H9 (cell line): ENCODE measurements around the gene WT1. TPM values are rescaled to one million over a fixed set of nuclear protein-coding genes. Genes with fewer than 3 reads are reported as not detected.

Source experiments
- DNase-seq: peaks from one replicate; pipeline ENCODE4 v3.0.0-alpha.2; 2017
- H2AFZ ChIP-seq: one replicate; pipeline ENCODE4 v1.6.1; 2013; ENCODE audit warnings: mild to moderate bottlenecking, low read length, control low read depth, moderate library complexity
- H2AK5ac ChIP-seq: 2 replicates; pipeline ENCODE4 v1.6.1; 2013; ENCODE audit warnings: low read length, control low read depth, mixed read lengths; ENCODE audit not compliant: insufficient read length
- H2BK120ac ChIP-seq: one replicate; pipeline ENCODE4 v1.6.1; 2013; ENCODE audit warnings: low read depth, mild to moderate bottlenecking, low read length, control low read depth, inconsistent platforms; ENCODE audit not compliant: poor library complexity, severe bottlenecking
- H2BK12ac ChIP-seq: 2 replicates; pipeline ENCODE4 v1.6.1; 2013; ENCODE audit warnings: low read length, control low read depth, mixed read lengths, low read depth; ENCODE audit not compliant: insufficient read length
- H2BK15ac ChIP-seq: 2 replicates; pipeline ENCODE4 v1.6.1; 2013; ENCODE audit warnings: low read depth, low read length, control low read depth
- H2BK20ac ChIP-seq: one replicate; pipeline ENCODE4 v1.6.1; 2013; ENCODE audit warnings: low read depth, mild to moderate bottlenecking, low read length, control low read depth, inconsistent platforms; ENCODE audit not compliant: poor library complexity, severe bottlenecking
- H2BK5ac ChIP-seq: 2 replicates; pipeline ENCODE4 v1.6.1; 2013; ENCODE audit warnings: low read length, control low read depth, mixed read lengths; ENCODE audit not compliant: insufficient read length
- H3K14ac ChIP-seq: 2 replicates; pipeline ENCODE4 v1.6.1; 2013; ENCODE audit warnings: low read length, control low read depth; ENCODE audit not compliant: insufficient read depth
- H3K18ac ChIP-seq: 2 replicates; pipeline ENCODE4 v1.6.1; 2013; ENCODE audit warnings: low read depth, mild to moderate bottlenecking, mixed read lengths, low read length, control low read depth; ENCODE audit not compliant: insufficient read length
- H3K23ac ChIP-seq: 2 replicates; pipeline ENCODE4 v1.6.1; 2013; ENCODE audit warnings: low read length, control low read depth, mixed read lengths, low read depth; ENCODE audit not compliant: insufficient read length
- H3K23me2 ChIP-seq: 2 replicates; pipeline ENCODE4 v1.6.1; 2013; ENCODE audit warnings: low read depth, mild to moderate bottlenecking, mixed read lengths, low read length, control low read depth; ENCODE audit not compliant: insufficient read length, poor library complexity, severe bottlenecking
- H3K27ac ChIP-seq: 2 replicates; pipeline ENCODE4 v1.5.1; 2013; ENCODE audit warnings: low read length, control low read depth, mixed read lengths, low read depth; ENCODE audit not compliant: insufficient read length
- H3K27me3 ChIP-seq: 2 replicates; pipeline ENCODE4 v1.6.1; 2013; ENCODE audit warnings: low read length, control low read depth, inconsistent platforms; ENCODE audit not compliant: insufficient read depth
- H3K4ac ChIP-seq: 2 replicates; pipeline ENCODE4 v1.6.1; 2013; ENCODE audit warnings: low read depth, mild to moderate bottlenecking, control low read depth, inconsistent platforms, low read length, moderate library complexity
- H3K4me1 ChIP-seq: 2 replicates; pipeline ENCODE4 v1.6.1; 2013; ENCODE audit warnings: low read length, control low read depth, inconsistent platforms; ENCODE audit not compliant: insufficient read depth
- H3K4me2 ChIP-seq: 2 replicates; pipeline ENCODE4 v1.6.1; 2013; ENCODE audit warnings: low read length, control low read depth, mixed read lengths; ENCODE audit not compliant: insufficient read length, insufficient read depth
- H3K56ac ChIP-seq: 2 replicates; pipeline ENCODE4 v1.6.1; 2013; ENCODE audit warnings: low read depth, mild to moderate bottlenecking, mixed read lengths, low read length, control low read depth; ENCODE audit not compliant: insufficient read length
- H3K79me1 ChIP-seq: 2 replicates; pipeline ENCODE4 v1.6.1; 2013; ENCODE audit warnings: low read depth, mild to moderate bottlenecking, moderate library complexity, low read length, control low read depth, inconsistent platforms; ENCODE audit not compliant: insufficient read depth, poor library complexity, severe bottlenecking
- H3K79me2 ChIP-seq: 2 replicates; pipeline ENCODE4 v1.6.1; 2013; ENCODE audit warnings: low read length, control low read depth, inconsistent platforms; ENCODE audit not compliant: insufficient read depth
- H3K9ac ChIP-seq: 2 replicates; pipeline ENCODE4 v1.6.1; 2013; ENCODE audit warnings: low read length, control low read depth, mixed read lengths; ENCODE audit not compliant: insufficient read length; ENCODE audit errors: extremely low read depth
- H3K9me3 ChIP-seq: one replicate; pipeline ENCODE4 v1.6.1; 2013; ENCODE audit warnings: low read depth, low read length, inconsistent platforms; ENCODE audit not compliant: control insufficient read depth
- H3T11ph ChIP-seq: one replicate; pipeline ENCODE4 v1.6.1; 2013; ENCODE audit warnings: mild to moderate bottlenecking, low read length, control low read depth, inconsistent platforms
- H4K20me1 ChIP-seq: one replicate; pipeline ENCODE4 v1.6.1; 2013; ENCODE audit not compliant: control insufficient read depth, insufficient read length, insufficient read depth
- H4K5ac ChIP-seq: 2 replicates; pipeline ENCODE4 v1.6.1; 2013; ENCODE audit warnings: low read depth, mild to moderate bottlenecking, mixed read lengths, low read length, control low read depth; ENCODE audit not compliant: insufficient read length
- H4K8ac ChIP-seq: replicated peaks from 2 replicates; pipeline ENCODE4 v1.6.1; 2013; ENCODE audit warnings: low read length, control low read depth, mixed read lengths, low read depth; ENCODE audit not compliant: insufficient read length
- H4K91ac ChIP-seq: 2 replicates; pipeline ENCODE4 v1.6.1; 2013; ENCODE audit warnings: low read depth, mild to moderate bottlenecking, moderate library complexity, mixed read lengths, low read length, control low read depth; ENCODE audit not compliant: insufficient read length
- H3K27ac Mint-ChIP-seq, 3 experiments: 2 replicates in 2 of 3; 3 replicates in 1 of 3; pipeline ENCODE4 v1.8.0; 2020 to 2021; ENCODE audit warnings: mixed read lengths in 3 of 3, mild to moderate bottlenecking in 1 of 3, moderate library complexity in 1 of 3
- H3K27me3 Mint-ChIP-seq: 2 replicates; pipeline ENCODE4 v1.8.0; 2021; ENCODE audit warnings: low read depth, mild to moderate bottlenecking, moderate library complexity, mixed read lengths
- H3K36me3 Mint-ChIP-seq, 3 experiments: 2 replicates in 2 of 3; 3 replicates in 1 of 3; pipeline ENCODE4 v1.8.0; 2020 to 2021; ENCODE audit warnings: low read depth in 3 of 3, mixed read lengths in 3 of 3; ENCODE audit not compliant: insufficient read depth in 1 of 3
- H3K4me1 Mint-ChIP-seq, 2 experiments: 2 replicates each; pipeline ENCODE4 v1.8.0; 2020; ENCODE audit warnings: mixed read lengths in 2 of 2
- H3K4me3 Mint-ChIP-seq, 2 experiments: 2 replicates in 1 of 2; 3 replicates in 1 of 2; pipeline ENCODE4 v1.8.0; 2020 to 2021; ENCODE audit warnings: mild to moderate bottlenecking in 2 of 2, mixed read lengths in 2 of 2, moderate library complexity in 1 of 2
- H3K9me3 Mint-ChIP-seq, 2 experiments: 2 replicates in 1 of 2; 3 replicates in 1 of 2; pipeline ENCODE4 v1.8.0; 2020; ENCODE audit warnings: mild to moderate bottlenecking in 2 of 2, mixed read lengths in 2 of 2, moderate library complexity in 1 of 2
- CTCF ChIP-seq: fragments of 200-600 bp; sonication (generic); conservative IDR thresholded peaks from 3 replicates; pipeline ENCODE4 v1.8.0; 2021; ENCODE audit warnings: antibody characterized with exemption, mild to moderate bottlenecking
- WGBS: extraction: QIAGEN DNeasy Blood & Tissue Kit; methylation state at CpG from one replicate; pipeline ENCODE4 v1.1.7; 2013; ENCODE audit warnings: missing lambda C conversion rate, low lambda C conversion rate, mixed read lengths; ENCODE audit not compliant: insufficient read length; ENCODE audit errors: extremely low coverage; 5-methylcytosine and 5-hydroxymethylcytosine counted together
- total RNA-seq: library from RNA; stranded (reverse); gene quantifications from 2 replicates; pipeline ENCODE4 v1.2.1, GENCODE V29; 2021

The WT1 gene
- total RNA-seq, 1 experiment from 2014 or later: 0.20 TPM

- WGBS: no CpG with 5 or more reads among the region's 7 CpGs
- DNase-seq: no peak
- Mint-ChIP-seq H3K4me1 (peaks cover 10 to 15% of the 10 kb centered on the region in 2 experiments), H3K4me3 (no peak overlapping the region), H3K36me3 (no peaks in the 10 kb centered on the region), H3K27ac (no peak overlapping the region), H3K27me3 (peaks cover 15% of the 10 kb centered on the region), H3K9me3 (no peaks in the 10 kb centered on the region)
- Histone ChIP-seq H4K20me1 (no peaks in the 10 kb centered on the region), H3K27ac (no peak overlapping the region), H3K4me1 (no peaks in the 10 kb centered on the region), H2BK120ac (no peak overlapping the region), H3K18ac (no peak overlapping the region), H2AFZ (no peak overlapping the region), H3K23ac (no peak overlapping the region), H3K23me2 (no peaks in the 10 kb centered on the region), H3K14ac (no peak overlapping the region), H2BK5ac (no peak overlapping the region), H3T11ph (no peak overlapping the region), H2BK20ac (no peak overlapping the region), H3K27me3 (no peaks in the 10 kb centered on the region), H2BK12ac (no peak overlapping the region), H2AK5ac (no peak overlapping the region), H3K9ac (no peak overlapping the region), H4K8ac (no peak overlapping the region), H3K4me2 (no peak overlapping the region), H3K9me3 (no peaks in the 10 kb centered on the region), H3K4ac (no peak overlapping the region), H4K5ac (no peak overlapping the region), H3K56ac (no peak overlapping the region), H4K91ac (no peak overlapping the region), H2BK15ac (no peak overlapping the region), H3K79me1 (no peaks in the 10 kb centered on the region), H3K79me2 (no peaks in the 10 kb centered on the region)
- no peak for TF ChIP-seq CTCF
Observed at GRCh38 chr11:32396331-32396730, 39.0 kb downstream of the WT1 start.
